Measurements from ENCODE around the gene ARPC1A. TPM values are rescaled to one million over a fixed set of nuclear protein-coding genes. Genes with fewer than 3 reads are reported as not detected.
"Not testable (repeated sequence)": the region's sequence is repeated elsewhere in the genome, so short reads cannot be mapped to it uniquely, and the experiment has no call there.

The ARPC1A gene
- total RNA-seq, 1 donor = 132 TPM

- Histone ChIP-seq H3K27ac (ENCODE audit: low read depth, low read length) (peak overlapping the region; percentile 37), H3K4me1 (ENCODE audit: insufficient read depth, low read length) (peaks cover 25% of the 10 kb centered on the region), H3K36me3 (ENCODE audit: insufficient read depth, low read length) (peaks cover 6% of the 10 kb centered on the region), H3K4me3 (ENCODE audit: insufficient read depth, low read length) (peak overlapping the region; percentile 76), H2AFZ (ENCODE audit: low read length) (no peak overlapping the region), H3K27me3 (ENCODE audit: insufficient read depth, low read length) (no peaks in the 10 kb centered on the region), H3K79me2 (ENCODE audit: insufficient read depth, low read length) (peaks cover 37% of the 10 kb centered on the region), H4K20me1 (ENCODE audit: insufficient read depth, low read length) (peaks cover 22% of the 10 kb centered on the region), H3K4me2 (ENCODE audit: insufficient read depth, low read length) (peak overlapping the region; percentile 78), H3K9me3 (ENCODE audit: low read depth, low read length) (no peaks in the 10 kb centered on the region)
- DNase-seq (ENCODE audit: insufficient read length, low spot score, missing footprints) = peak; percentile 97
- TF ChIP-seq, protein P1, sequence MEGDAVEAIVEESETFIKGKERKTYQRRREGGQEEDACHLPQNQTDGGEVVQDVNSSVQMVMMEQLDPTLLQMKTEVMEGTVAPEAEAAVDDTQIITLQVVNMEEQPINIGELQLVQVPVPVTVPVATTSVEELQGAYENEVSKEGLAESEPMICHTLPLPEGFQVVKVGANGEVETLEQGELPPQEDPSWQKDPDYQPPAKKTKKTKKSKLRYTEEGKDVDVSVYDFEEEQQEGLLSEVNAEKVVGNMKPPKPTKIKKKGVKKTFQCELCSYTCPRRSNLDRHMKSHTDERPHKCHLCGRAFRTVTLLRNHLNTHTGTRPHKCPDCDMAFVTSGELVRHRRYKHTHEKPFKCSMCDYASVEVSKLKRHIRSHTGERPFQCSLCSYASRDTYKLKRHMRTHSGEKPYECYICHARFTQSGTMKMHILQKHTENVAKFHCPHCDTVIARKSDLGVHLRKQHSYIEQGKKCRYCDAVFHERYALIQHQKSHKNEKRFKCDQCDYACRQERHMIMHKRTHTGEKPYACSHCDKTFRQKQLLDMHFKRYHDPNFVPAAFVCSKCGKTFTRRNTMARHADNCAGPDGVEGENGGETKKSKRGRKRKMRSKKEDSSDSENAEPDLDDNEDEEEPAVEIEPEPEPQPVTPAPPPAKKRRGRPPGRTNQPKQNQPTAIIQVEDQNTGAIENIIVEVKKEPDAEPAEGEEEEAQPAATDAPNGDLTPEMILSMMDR (IDR thresholded peaks at IDR 0.05; ENCODE audit: extremely low read depth, low read depth, low read length) = no peak
Observed at GRCh38 chr7:99375070-99375807, 49.5 kb downstream of the ARPC1A start.

DNA sequence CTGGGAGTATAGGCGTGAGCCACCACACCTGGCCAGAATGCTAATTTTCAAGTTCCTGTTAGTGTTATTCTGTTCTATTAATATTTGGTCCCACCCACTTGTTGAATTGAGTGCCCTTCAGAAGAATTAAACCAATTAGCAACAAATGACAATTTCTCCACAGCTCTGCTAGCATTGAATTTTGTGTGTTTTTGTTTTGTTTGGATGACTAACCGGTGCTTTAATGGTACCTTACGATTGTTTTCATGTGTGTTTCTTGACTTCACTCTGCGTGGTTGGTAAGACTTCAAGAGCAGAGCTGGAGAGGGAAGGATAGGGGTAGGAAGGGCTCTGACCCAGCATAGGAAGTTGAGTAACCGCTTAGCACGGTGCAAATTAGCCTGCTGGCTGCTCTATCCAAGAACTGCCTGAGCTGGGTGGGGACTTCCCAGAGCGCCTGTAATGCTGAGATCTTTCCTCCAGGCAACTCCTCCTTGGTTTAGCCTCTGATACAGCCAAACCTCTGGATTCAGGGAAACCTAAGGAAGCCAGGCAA, 53.4 kb downstream of the ARPC1A start:
- Histone ChIP-seq H3K79me2 (ENCODE audit: insufficient read depth, low read length) (peaks cover 74% of the 10 kb centered on the region), H3K27me3 (ENCODE audit: insufficient read depth, low read length) (no peaks in the 10 kb centered on the region), H3K4me3 (ENCODE audit: insufficient read depth, low read length) (no peak overlapping the region), H3K4me1 (ENCODE audit: insufficient read depth, low read length) (peaks cover 24% of the 10 kb centered on the region), H3K4me2 (ENCODE audit: insufficient read depth, low read length) (peak overlapping the region; percentile 67), H3K36me3 (ENCODE audit: insufficient read depth, low read length) (peaks cover 26% of the 10 kb centered on the region), H3K27ac (ENCODE audit: low read depth, low read length) (peak overlapping the region; percentile 75), H3K9me3 (ENCODE audit: low read depth, low read length) (no peaks in the 10 kb centered on the region), H4K20me1 (ENCODE audit: insufficient read depth, low read length) (peaks cover 49% of the 10 kb centered on the region), H2AFZ (ENCODE audit: low read length) (no peak overlapping the region)
- peak; percentile 99 for DNase-seq (ENCODE audit: insufficient read length, low spot score, missing footprints)
- TF ChIP-seq, protein P1 (IDR thresholded peaks at IDR 0.05; ENCODE audit: extremely low read depth, low read depth, low read length) = no peak

DNA sequence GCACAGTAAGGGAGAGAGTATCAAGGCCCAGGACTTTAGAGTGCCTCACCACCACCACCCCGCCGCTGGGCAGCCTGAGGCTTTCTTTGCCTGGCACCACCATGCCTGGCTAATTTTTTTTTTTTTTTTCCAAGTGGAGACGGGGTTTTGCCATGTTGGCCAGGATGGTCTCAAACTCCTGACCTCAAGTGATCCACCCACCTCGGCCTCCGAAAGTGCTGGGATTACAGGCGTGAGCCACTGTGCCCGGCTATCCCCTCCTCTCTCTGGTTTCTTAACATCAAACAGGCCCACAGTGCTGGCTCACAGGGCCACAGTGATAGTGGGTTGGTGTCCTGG, 54.0 kb downstream of the ARPC1A start:
- Histone ChIP-seq H3K27ac (ENCODE audit: low read depth, low read length) (peak overlapping the region; percentile 75), H3K36me3 (ENCODE audit: insufficient read depth, low read length) (peaks cover 31% of the 10 kb centered on the region), H3K4me1 (ENCODE audit: insufficient read depth, low read length) (peaks cover 24% of the 10 kb centered on the region), H3K4me2 (ENCODE audit: insufficient read depth, low read length) (peak overlapping the region; percentile 67), H3K4me3 (ENCODE audit: insufficient read depth, low read length) (peak overlapping the region; percentile 38), H3K79me2 (ENCODE audit: insufficient read depth, low read length) (peaks cover 80% of the 10 kb centered on the region), H4K20me1 (ENCODE audit: insufficient read depth, low read length) (peaks cover 55% of the 10 kb centered on the region)
- H3K9me3 ChIP-seq (ENCODE audit: low read depth, low read length); H2AFZ ChIP-seq (ENCODE audit: low read length); DNase-seq (ENCODE audit: insufficient read length, low spot score, missing footprints); H3K27me3 ChIP-seq (ENCODE audit: insufficient read depth, low read length): not testable (repeated sequence)

DNA sequence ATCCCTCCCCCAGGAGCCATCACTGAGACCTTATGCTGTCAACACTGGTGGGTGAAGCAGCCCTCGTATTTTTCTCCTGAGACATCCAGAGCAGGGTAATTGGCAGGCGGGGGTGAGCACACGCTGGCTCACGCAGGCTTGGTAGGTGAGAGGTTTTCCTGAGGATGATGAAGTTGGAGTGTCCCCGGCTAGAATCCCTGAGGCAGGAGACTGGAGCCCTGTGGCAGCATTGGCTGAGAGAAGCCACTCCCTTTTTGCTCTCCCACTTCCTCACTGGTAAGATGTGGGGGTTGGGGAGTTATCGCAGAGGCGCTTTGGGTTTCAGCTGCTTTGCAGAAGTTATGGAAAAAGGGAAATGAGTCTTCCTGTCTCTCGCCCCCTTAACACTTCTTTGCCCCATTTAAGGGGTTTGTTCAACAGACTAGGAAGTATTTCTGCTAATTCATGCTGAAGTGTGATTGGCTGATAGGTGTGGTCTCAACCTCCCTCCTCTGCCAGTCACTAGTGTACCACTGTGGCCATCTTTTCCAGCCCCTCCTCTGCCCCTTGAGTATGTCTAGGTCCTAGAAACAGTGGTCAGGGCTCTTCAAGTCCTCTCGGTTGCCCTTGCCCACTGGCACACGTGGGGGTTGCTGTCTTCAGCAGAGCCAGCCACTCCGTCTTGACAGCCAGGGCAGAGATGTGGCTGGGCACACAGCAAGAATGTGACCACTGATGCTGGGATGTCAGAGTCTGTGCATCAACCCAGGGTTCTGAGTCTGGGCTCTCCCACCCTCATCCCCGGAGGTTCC, 54.5 kb downstream of the ARPC1A start:
- no peaks in the 10 kb centered on the region for H3K9me3 ChIP-seq (ENCODE audit: low read depth, low read length)
- H3K4me3 ChIP-seq (ENCODE audit: insufficient read depth, low read length) = peak overlapping the region; percentile 38
- peaks cover 75% of the 10 kb centered on the region for H3K79me2 ChIP-seq (ENCODE audit: insufficient read depth, low read length)
- DNase-seq (ENCODE audit: insufficient read length, low spot score, missing footprints) = peak; percentile 80
- peak overlapping the region; percentile 67 for H3K4me2 ChIP-seq (ENCODE audit: insufficient read depth, low read length)
- H3K27me3 ChIP-seq (ENCODE audit: insufficient read depth, low read length) = no peaks in the 10 kb centered on the region
- TF ChIP-seq, protein P1 (IDR thresholded peaks at IDR 0.05; ENCODE audit: extremely low read depth, low read depth, low read length) = no peak
- peak overlapping the region; percentile 75 for H3K27ac ChIP-seq (ENCODE audit: low read depth, low read length)
- peaks cover 24% of the 10 kb centered on the region for H3K4me1 ChIP-seq (ENCODE audit: insufficient read depth, low read length)
- H3K36me3 ChIP-seq (ENCODE audit: insufficient read depth, low read length) = peaks cover 31% of the 10 kb centered on the region
- no peak overlapping the region for H2AFZ ChIP-seq (ENCODE audit: low read length)
- H4K20me1 ChIP-seq (ENCODE audit: insufficient read depth, low read length) = peaks cover 56% of the 10 kb centered on the region
